D721Med (cell line): Measurements from ENCODE around the gene PDE1A.

ENCODE experiments used
- DNase-seq: peaks from one replicate; pipeline ENCODE4 v3.0.0; 2011; ENCODE audit warnings: low spot score; ENCODE audit not compliant: insufficient read length
- FAIRE-seq: peaks from 2 replicates; lab custom pipeline; 2011; peaks lifted over from hg19 to GRCh38; lab: Jason Lieb, UNC
- CTCF ChIP-seq: IDR thresholded peaks from 2 replicates; pipeline ENCODE4 v1.5.1; 2012; ENCODE audit warnings: mild to moderate bottlenecking, control low read depth; ENCODE audit not compliant: insufficient read depth; ENCODE audit errors: missing control alignments

Gene PDE1A

GRCh38 chr2:182318466-182319220, 108.2 kb downstream of the PDE1A start:
- no peak for DNase-seq
- FAIRE-seq, result no peak
- TF ChIP-seq CTCF, result no peak

GRCh38 chr2:182316950-182317349, 109.9 kb downstream of the PDE1A start:
- TF ChIP-seq CTCF, result no peak
- DNase-seq (no peak), FAIRE-seq (no peak)

GRCh38 chr2:182302972-182303371, 123.9 kb downstream of the PDE1A start:
- no peak for TF ChIP-seq CTCF
- DNase-seq (no peak), FAIRE-seq (no peak)

GRCh38 chr2:182302174-182302573, 124.7 kb downstream of the PDE1A start:
- FAIRE-seq, result no peak
- DNase-seq, result no peak
- TF ChIP-seq CTCF, result no peak

- DNase-seq, result no peak
- TF ChIP-seq CTCF, result no peak
- no peak for FAIRE-seq
Observed at GRCh38 chr2:182301093-182301492, 125.7 kb downstream of the PDE1A start.

- no peak for FAIRE-seq
- DNase-seq, result no peak
- no peak for TF ChIP-seq CTCF
Observed at GRCh38 chr2:182300608-182301007, 126.2 kb downstream of the PDE1A start.

- TF ChIP-seq CTCF, result no peak
- DNase-seq (no peak), FAIRE-seq (no peak)
Observed at GRCh38 chr2:182299632-182300031, 127.2 kb downstream of the PDE1A start.
